GM19468 (cell line): ENCODE results near the gene KRTDAP.
A peak's percentile ranks its signal among the peaks of the same experiment; 100 is the strongest.
"Not testable (repeated sequence)": the region's sequence is repeated elsewhere in the genome, so short reads cannot be mapped to it uniquely, and the experiment has no call there.

Experiments used
- ATAC-seq: cut with Tn5 transposase; IDR thresholded peaks from one replicate; pipeline ENCODE4 v1.9.1; 2021; ENCODE audit warnings: mild to moderate bottlenecking, moderate library complexity, moderate number of reproducible peaks; ENCODE audit not compliant: unreplicated experiment; ENCODE audit errors: extremely low read depth

Gene KRTDAP

GRCh38 chr19:35487656-35488182, 2.5 kb downstream of the KRTDAP start:
- ATAC-seq = no peak

- no peak for ATAC-seq
Measured at GRCh38 chr19:35486268-35486708, 4.0 kb downstream of the KRTDAP start.

DNA sequence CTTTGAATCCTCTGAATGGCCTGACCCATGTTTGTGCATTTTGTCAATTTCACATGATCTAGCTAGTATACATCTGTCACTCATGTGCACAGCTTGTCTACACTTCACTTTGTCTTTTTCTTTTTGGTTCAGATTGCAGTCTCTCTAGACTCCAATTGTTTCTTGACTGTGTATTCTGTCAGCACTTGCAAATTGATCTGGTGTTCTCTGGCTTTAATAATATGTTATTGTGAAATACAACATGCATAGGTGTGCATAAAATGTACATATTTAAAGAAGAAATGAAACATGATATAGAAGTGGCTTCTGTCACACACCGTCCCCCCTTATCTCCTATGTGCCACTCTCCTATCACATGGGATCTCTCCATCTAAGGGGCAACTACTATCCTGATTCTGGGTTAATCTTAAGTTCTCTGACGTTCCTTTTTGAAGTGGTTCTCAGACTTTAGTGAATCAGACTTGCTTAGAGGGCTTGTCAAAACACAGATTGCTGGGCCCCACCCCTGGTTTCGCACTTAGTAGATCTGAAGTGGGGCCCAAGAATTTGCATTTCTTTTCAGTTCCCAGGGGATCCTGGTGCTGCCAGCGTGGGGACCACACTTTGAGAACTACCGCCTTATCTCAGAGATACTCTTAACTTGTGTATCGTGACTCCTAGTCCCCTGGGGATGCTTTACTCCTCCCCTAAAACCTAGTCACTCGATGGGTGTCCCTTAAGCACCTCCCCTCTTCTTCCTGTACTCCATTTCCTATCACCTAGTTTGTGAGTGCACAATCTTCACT, 5.8 kb downstream of the KRTDAP start:
- no peak for ATAC-seq

GRCh38 chr19:35483089-35483488, 7.2 kb downstream of the KRTDAP start:
- ATAC-seq = no peak

- no peak for ATAC-seq
Measured at GRCh38 chr19:35478794-35479677, 11.2 kb downstream of the KRTDAP start.

DNA sequence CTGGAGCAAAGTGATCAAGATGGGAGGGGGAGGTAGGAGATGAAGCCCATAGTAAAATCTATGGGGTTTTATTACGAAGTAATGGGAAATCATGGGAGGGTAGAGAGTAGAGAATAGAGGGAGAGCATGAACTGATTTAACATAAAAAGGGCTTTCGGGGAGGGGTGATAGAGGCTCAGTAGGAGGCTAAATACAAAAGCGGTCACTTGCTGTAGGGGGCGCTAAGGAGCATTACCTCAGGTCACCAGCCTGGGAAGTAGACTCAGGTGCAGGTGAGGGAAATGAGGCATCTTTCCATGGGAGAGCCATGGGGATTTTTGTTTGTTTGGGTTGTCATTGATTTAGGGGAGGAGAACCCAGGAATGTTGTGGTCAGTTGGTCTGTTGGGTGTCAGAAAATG, 14.1 kb downstream of the KRTDAP start:
- ATAC-seq = no peak

GRCh38 chr19:35474594-35474993, 15.7 kb downstream of the KRTDAP start:
- not testable (repeated sequence) for ATAC-seq

- no peak for ATAC-seq
Measured at GRCh38 chr19:35474104-35474503, 16.2 kb downstream of the KRTDAP start.

GRCh38 chr19:35471946-35472345, 18.3 kb downstream of the KRTDAP start:
- no peak for ATAC-seq

- ATAC-seq = not testable (repeated sequence)
Measured at GRCh38 chr19:35471075-35471474, 19.2 kb downstream of the KRTDAP start.

DNA sequence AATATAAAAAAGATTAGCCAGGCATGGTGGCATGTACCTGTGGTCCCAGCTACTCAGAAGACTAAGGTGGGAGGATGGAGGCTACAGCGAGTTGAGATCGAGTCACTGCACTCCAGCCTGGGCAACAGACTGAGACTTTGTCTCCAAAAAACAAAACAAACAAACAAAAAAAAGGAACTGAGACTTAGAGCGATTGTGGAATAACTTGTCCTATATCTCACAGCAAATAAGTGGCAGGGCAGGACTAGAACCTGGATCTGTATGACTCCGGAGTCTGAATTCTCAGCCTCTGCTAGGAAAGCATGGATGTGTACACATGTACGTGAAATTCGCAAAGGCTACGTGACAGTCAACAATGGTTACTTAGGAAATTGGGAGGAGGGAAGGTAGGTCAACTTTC, 20.1 kb downstream of the KRTDAP start:
- no peak for ATAC-seq

- peak; percentile 32 for ATAC-seq
Measured at GRCh38 chr19:35468637-35469036, 21.6 kb downstream of the KRTDAP start.

DNA sequence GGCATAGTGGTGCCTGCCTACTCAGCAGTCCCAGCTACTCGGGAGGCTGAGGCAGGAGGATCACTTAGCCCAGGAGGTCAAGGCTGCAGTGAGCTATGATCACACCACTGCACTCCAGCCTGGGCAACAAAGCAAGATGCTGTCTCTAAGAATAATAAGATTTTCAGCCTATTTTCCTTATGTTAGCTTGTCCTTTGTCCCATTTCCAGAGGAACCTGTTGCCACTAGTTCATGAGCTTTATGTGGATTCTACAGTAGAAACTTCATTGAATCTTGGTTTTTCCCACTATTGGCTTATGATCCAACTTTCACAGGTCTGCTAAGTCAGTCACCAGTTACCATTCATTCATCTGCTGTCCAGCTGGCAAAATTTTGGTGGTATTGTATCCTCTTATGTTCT, 24.0 kb downstream of the KRTDAP start:
- no peak for ATAC-seq

GRCh38 chr19:35462956-35463355, 27.3 kb downstream of the KRTDAP start:
- ATAC-seq = not testable (repeated sequence)

GRCh38 chr19:35462476-35462953, 27.7 kb downstream of the KRTDAP start:
- ATAC-seq = no peak

DNA sequence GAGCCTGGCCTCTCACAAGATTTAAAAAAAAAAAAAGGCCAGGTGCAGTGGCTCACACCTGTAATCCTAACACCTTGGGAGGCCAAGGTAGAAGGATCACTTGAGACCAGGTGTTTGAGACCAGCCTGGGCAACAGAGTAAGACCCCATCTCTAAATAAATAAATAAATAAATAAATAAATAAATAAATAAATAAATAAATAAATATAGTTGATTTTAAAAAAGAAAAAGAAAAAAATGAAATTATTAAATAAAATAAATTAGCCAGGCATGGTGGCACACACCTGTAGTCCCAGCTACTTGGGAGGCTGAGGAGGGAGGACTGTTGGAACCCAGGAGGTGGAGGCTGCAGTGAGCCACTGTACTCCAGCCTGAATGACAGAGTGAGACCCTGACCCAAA, 28.5 kb downstream of the KRTDAP start:
- ATAC-seq = not testable (repeated sequence)

- no peak for ATAC-seq
Measured at GRCh38 chr19:35461060-35461459, 29.2 kb downstream of the KRTDAP start.

DNA sequence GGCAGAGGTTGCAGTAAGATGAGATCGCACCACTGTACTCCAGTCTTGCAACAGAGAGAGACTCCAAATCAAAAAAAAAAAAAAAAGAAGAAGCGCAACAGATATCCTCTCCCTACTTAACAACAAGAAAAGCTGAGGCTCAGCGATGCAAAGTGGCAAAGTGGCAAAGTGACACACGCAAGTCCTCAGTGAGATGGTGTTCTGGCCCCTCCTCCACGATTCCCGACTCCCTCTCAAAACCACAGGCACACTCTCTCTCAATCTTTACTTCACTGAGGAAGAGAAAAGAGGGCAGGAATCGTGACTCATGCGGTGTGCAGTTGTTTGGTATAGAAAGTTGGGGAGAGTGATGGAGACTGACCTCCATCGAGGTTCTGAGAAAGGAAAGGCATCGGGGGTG, 29.7 kb downstream of the KRTDAP start:
- no peak for ATAC-seq

DNA sequence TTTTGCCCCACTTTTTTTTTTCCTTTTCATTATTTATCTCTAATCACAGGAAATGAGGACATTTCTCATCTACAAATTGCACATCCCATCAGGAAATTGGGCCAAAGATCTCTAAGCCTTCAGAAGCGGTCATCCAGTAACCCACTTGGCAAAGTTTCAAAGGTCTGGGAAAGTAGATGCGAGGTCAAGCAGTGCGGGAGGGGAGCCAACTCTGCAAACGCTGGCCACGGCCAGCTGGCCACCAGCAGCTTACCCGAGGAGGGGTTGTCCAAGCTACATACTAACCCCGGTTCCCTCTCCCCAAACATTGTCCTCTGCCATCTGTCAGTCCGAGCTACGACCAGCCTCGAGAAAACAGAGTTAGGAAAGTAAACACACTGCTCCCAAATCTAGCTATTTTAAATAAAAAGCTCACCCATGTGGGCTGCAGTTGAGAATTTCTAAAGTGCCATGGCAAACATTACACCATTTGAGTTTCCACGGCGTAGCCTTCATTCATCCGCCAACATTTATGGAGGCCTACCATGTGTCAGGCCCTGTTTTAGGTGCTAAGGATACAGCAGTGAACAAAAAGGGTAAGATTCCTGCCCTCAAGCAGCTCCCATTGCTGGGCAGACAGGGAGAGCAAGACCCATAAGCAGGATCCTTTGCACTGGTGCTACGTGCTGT, 30.7 kb downstream of the KRTDAP start:
- ATAC-seq = no peak

DNA sequence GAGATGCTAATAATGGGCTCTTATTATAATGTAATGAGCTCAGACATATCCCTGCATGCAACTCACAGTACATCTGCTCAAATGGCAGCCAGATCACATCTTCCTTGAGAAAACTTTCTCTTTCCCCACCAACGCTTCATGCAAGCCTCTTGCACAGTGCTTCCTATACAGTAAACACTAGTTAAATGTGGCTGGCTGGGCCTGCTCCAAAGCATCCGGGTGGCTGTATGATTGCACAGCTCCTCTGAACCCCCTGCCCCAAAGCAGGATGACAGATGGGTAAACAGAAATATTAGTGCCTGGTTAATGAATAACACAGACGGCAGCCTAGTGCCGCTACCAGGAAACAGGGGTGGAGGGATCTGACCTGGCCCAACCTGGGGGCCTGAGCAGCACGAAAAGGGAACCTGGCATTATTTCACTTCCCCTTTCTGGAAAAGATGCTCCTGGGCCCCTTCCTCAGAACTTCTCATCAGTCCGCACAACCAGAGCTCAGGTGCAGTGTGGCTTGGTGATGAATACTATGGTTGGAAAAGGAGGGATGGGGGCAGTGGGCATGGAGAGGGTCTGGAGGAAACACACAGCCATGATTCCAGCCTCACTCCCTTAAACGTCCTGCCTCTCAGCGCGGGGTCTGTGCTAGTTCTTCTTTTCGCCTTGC, 31.4 kb downstream of the KRTDAP start:
- no peak for ATAC-seq
